ENCODE results near the gene APCDD1L.

Gene APCDD1L

GRCh38 chr20:58479726-58480440, 35.3 kb downstream of the APCDD1L start:
- Mint-ChIP-seq H3K4me3 (no peak overlapping the region), H3K27ac (no peak overlapping the region), H3K9me3 (peaks cover 63% of the 10 kb centered on the region), H3K36me3 (ENCODE audit: low read depth) (peaks cover 25% of the 10 kb centered on the region), H3K4me1 (peaks cover 9% of the 10 kb centered on the region), H3K27me3 (ENCODE audit: low read depth, poor library complexity) (peaks cover 18% of the 10 kb centered on the region)
- TF ChIP-seq CTCF (IDR thresholded peaks at IDR 0.05): no peak
- DNase-seq: no peak

GRCh38 chr20:58478141-58478805, 36.9 kb downstream of the APCDD1L start:
- no peak for TF ChIP-seq CTCF (IDR thresholded peaks at IDR 0.05)

GRCh38 chr20:58475466-58475865, 39.7 kb downstream of the APCDD1L start:
- peaks cover 36% of the 10 kb centered on the region for H3K9me3 Mint-ChIP-seq
- no peak overlapping the region for H3K27ac Mint-ChIP-seq
- peaks cover 18% of the 10 kb centered on the region for H3K36me3 Mint-ChIP-seq (ENCODE audit: low read depth)
- DNase-seq: no peak
- peaks cover 15% of the 10 kb centered on the region for H3K27me3 Mint-ChIP-seq (ENCODE audit: low read depth, poor library complexity)
- no peak overlapping the region for H3K4me3 Mint-ChIP-seq
- no peak for TF ChIP-seq CTCF (IDR thresholded peaks at IDR 0.05)
- H3K4me1 Mint-ChIP-seq: peaks cover 9% of the 10 kb centered on the region

More at GRCh38 chr20:58478141-58478805, 36.9 kb downstream of the APCDD1L start:
- no peak for DNase-seq
- peaks cover 15% of the 10 kb centered on the region for H3K27me3 Mint-ChIP-seq (ENCODE audit: low read depth, poor library complexity)
- H3K4me1 Mint-ChIP-seq: peaks cover 11% of the 10 kb centered on the region
- peaks cover 18% of the 10 kb centered on the region for H3K36me3 Mint-ChIP-seq (ENCODE audit: low read depth)
- no peak overlapping the region for H3K4me3 Mint-ChIP-seq
- H3K9me3 Mint-ChIP-seq: peaks cover 51% of the 10 kb centered on the region
- no peak overlapping the region for H3K27ac Mint-ChIP-seq

- H3K36me3 Mint-ChIP-seq (ENCODE audit: low read depth): peaks cover 18% of the 10 kb centered on the region
- no peak for TF ChIP-seq CTCF (IDR thresholded peaks at IDR 0.05)
- H3K27me3 Mint-ChIP-seq (ENCODE audit: low read depth, poor library complexity): peaks cover 15% of the 10 kb centered on the region
- peaks cover 30% of the 10 kb centered on the region for H3K9me3 Mint-ChIP-seq
- no peak overlapping the region for H3K27ac Mint-ChIP-seq
- H3K4me3 Mint-ChIP-seq: no peak overlapping the region
- H3K4me1 Mint-ChIP-seq: peaks cover 12% of the 10 kb centered on the region
- DNase-seq: no peak
Observed at GRCh38 chr20:58473453-58474425, 41.5 kb downstream of the APCDD1L start.

GRCh38 chr20:58472273-58473018, 42.8 kb downstream of the APCDD1L start:
- Mint-ChIP-seq H3K36me3 (ENCODE audit: low read depth) (peaks cover 9% of the 10 kb centered on the region), H3K27me3 (ENCODE audit: low read depth, poor library complexity) (peaks cover 15% of the 10 kb centered on the region), H3K4me3 (no peak overlapping the region), H3K27ac (no peak overlapping the region), H3K4me1 (peaks cover 20% of the 10 kb centered on the region), H3K9me3 (peaks cover 17% of the 10 kb centered on the region)
- no peak for TF ChIP-seq CTCF (IDR thresholded peaks at IDR 0.05)
- no peak for DNase-seq
